ENCODE measurements around the gene NUCB2. TPM values are rescaled to one million over a fixed set of nuclear protein-coding genes. Genes with fewer than 3 reads are reported as not detected.

The NUCB2 gene
- polyA plus RNA-seq, 6 donors from 2014 or later = 14.2 to 23.9 (median 20.7) TPM

- peak; percentile 3 for DNase-seq
These were observed 77.5 kb downstream of the NUCB2 start for GRCh38 chr11:17353821-17354600.

GRCh38 chr11:17354601-17354991 lies 78.1 kb downstream of the NUCB2 start:
- Mint-ChIP-seq H3K27ac (peak overlapping the region in 4 of 6 donors; percentile 58 to 87 (median 76)), H3K4me1 (peaks cover 10 to 35% (median 34%) of the 10 kb centered on the region in 3 donors), H3K9me3 (peaks cover 0 to 7% (median 2%) of the 10 kb centered on the region in 7 donors), H3K4me3 (peak overlapping the region; percentile 80 to 96 (median 90)), H3K27me3 (peaks cover 6 to 13% (median 11%) of the 10 kb centered on the region in 3 donors), H3K36me3 (no peaks in the 10 kb centered on the region)
- DNase-seq (peak; percentile 68), ATAC-seq (ENCODE audit: low read depth in 2 of 2) (peak; percentile 33 to 41)

More at GRCh38 chr11:17353821-17354600, 77.5 kb downstream of the NUCB2 start:
- Mint-ChIP-seq H3K4me3 (peak overlapping the region; percentile 81 to 96 (median 92)), H3K36me3 (no peaks in the 10 kb centered on the region), H3K27ac (peak overlapping the region in 5 of 6 donors; percentile 58 to 93 (median 83)), H3K9me3 (peaks cover 0 to 5% (median 0%) of the 10 kb centered on the region in 7 donors), H3K4me1 (peaks cover 10 to 35% (median 34%) of the 10 kb centered on the region in 3 donors), H3K27me3 (peaks cover 6 to 13% (median 11%) of the 10 kb centered on the region in 3 donors)
- no peak for ATAC-seq (ENCODE audit: low read depth in 2 of 2)

GRCh38 chr11:17366495-17366894 lies 90.0 kb downstream of the NUCB2 start:
- Mint-ChIP-seq H3K36me3 (peaks cover 29 to 37% of the 10 kb centered on the region in 2 donors), H3K4me3 (no peak overlapping the region), H3K27ac (no peak overlapping the region), H3K9me3 (peaks cover 14 to 34% (median 27%) of the 10 kb centered on the region in 7 donors), H3K27me3 (no peaks in the 10 kb centered on the region), H3K4me1 (peaks cover 0 to 5% (median 0%) of the 10 kb centered on the region in 3 donors)
- DNase-seq = no peak
- ATAC-seq (ENCODE audit: low read depth in 2 of 2) = no peak

- H3K36me3 Mint-ChIP-seq = peaks cover 38 to 54% of the 10 kb centered on the region in 2 donors
These were observed 92.0 kb downstream of the NUCB2 start for GRCh38 chr11:17368551-17368950.

GRCh38 chr11:17369094-17369493 lies 92.6 kb downstream of the NUCB2 start:
- Mint-ChIP-seq H3K4me1 (no peaks in the 10 kb centered on the region), H3K4me3 (no peak overlapping the region), H3K27me3 (no peaks in the 10 kb centered on the region), H3K9me3 (peaks cover 20 to 60% (median 49%) of the 10 kb centered on the region in 7 donors), H3K27ac (no peak overlapping the region), H3K36me3 (peaks cover 34 to 54% of the 10 kb centered on the region in 2 donors)
- ATAC-seq (ENCODE audit: low read depth in 2 of 2) (no peak), DNase-seq (no peak)

More at GRCh38 chr11:17368551-17368950, 92.0 kb downstream of the NUCB2 start:
- peak overlapping the region in 1 of 8 donors; percentile 23 for H3K4me3 Mint-ChIP-seq
- DNase-seq (no peak), ATAC-seq (ENCODE audit: low read depth in 2 of 2) (no peak)
- H3K4me1 Mint-ChIP-seq = peaks cover 0 to 2% (median 0%) of the 10 kb centered on the region in 3 donors
- peaks cover 20 to 54% (median 44%) of the 10 kb centered on the region in 7 donors for H3K9me3 Mint-ChIP-seq
- H3K27ac Mint-ChIP-seq = no peak overlapping the region
- H3K27me3 Mint-ChIP-seq = no peaks in the 10 kb centered on the region

DNA sequence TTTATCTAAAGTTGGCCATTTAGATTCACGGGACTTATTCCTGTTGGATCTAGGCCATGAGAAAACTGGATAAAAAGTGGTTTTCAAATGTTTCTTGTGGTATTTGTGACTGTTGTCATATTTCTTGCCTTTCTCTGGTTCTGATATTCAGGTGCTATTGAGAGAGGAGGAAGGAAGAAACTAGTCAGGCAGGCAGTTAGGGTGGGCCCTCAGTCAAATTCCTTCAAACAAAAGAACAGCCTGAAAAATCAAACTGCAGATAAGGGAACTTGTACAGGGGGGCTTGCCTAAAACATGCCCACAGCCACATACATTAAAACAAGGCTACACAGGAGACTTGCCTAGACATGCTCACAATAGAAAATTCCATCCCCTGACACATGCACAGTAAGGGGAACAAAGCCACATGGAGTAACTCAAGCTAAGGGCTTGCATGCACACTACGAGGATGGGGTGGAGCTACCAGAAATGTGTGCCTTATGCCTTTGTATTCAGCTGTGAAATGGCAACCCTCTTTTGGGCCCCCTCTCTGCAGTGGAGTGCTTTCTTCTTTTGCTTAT lies 93.2 kb downstream of the NUCB2 start:
- no peak for ATAC-seq (ENCODE audit: low read depth in 2 of 2)

GRCh38 chr11:17371614-17372013 lies 95.1 kb downstream of the NUCB2 start:
- Mint-ChIP-seq H3K27ac (no peak overlapping the region), H3K4me1 (no peaks in the 10 kb centered on the region), H3K36me3 (peaks cover 34 to 54% of the 10 kb centered on the region in 2 donors), H3K4me3 (peak overlapping the region in 1 of 8 donors; percentile 12), H3K27me3 (no peaks in the 10 kb centered on the region), H3K9me3 (peaks cover 20 to 65% (median 52%) of the 10 kb centered on the region in 7 donors)
- ATAC-seq (ENCODE audit: low read depth in 2 of 2) = no peak
- no peak for DNase-seq

More for the DNA sequence above, 93.2 kb downstream of the NUCB2 start:
- Mint-ChIP-seq H3K9me3 (peaks cover 20 to 65% (median 52%) of the 10 kb centered on the region in 7 donors), H3K36me3 (peaks cover 34 to 54% of the 10 kb centered on the region in 2 donors), H3K27ac (no peak overlapping the region), H3K4me3 (no peak overlapping the region), H3K27me3 (no peaks in the 10 kb centered on the region), H3K4me1 (no peaks in the 10 kb centered on the region)
- DNase-seq = no peak

DNA sequence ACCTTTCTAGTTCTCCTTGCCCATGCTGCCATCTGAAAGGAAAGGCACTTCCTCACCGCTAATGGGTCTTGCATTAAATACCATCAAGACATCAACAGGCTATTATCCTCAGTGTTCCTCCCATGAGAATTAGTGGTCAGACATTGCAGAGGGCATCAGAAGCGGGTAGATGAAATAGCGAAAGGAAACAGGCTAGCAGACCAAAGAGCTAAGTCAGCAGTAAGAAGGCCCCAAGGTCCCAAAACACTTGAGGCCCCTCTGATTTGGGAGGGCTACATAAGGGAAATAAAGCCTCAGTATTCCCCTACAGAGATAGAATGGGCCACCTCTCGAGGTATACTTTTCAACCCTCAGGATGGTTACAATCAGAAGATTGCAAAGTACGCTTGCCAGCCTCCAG lies 99.0 kb downstream of the NUCB2 start:
- Mint-ChIP-seq H3K4me1 (no peaks in the 10 kb centered on the region), H3K4me3 (no peak overlapping the region), H3K27me3 (no peaks in the 10 kb centered on the region), H3K36me3 (peaks cover 17 to 26% of the 10 kb centered on the region in 2 donors), H3K9me3 (peaks cover 13 to 41% (median 32%) of the 10 kb centered on the region in 7 donors), H3K27ac (no peak overlapping the region)
- ATAC-seq (ENCODE audit: low read depth in 2 of 2) (no peak), DNase-seq (no peak)

- Mint-ChIP-seq H3K27ac (no peak overlapping the region), H3K27me3 (no peaks in the 10 kb centered on the region), H3K36me3 (peaks cover 8 to 17% of the 10 kb centered on the region in 2 donors), H3K9me3 (peaks cover 5 to 31% (median 22%) of the 10 kb centered on the region in 7 donors), H3K4me1 (no peaks in the 10 kb centered on the region), H3K4me3 (no peak overlapping the region)
- no peak for DNase-seq
- no peak for ATAC-seq (ENCODE audit: low read depth in 2 of 2)
These were observed 100.0 kb downstream of the NUCB2 start for GRCh38 chr11:17376493-17376892.

DNA sequence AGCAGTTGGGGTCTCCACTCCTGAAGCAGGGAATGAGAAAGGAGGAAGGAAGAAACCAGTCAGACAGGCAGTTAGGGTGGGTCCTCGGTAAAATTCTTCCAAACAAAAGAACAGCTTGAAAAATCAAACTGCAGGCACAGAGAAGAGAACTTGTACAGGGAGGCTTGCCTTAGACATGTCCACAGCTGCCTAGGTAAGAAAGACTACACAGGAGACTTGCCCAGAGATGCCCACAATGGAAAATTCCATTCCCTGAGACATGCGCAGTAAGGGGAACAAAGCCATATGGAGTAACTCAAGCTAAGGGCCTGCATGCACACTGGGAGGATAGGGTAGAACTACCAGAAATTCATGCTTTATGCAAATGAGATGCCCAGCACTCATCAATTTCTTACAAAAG lies 102.1 kb downstream of the NUCB2 start:
- no peak overlapping the region for H3K4me3 Mint-ChIP-seq
- H3K27me3 Mint-ChIP-seq = peaks cover 0 to 2% (median 0%) of the 10 kb centered on the region in 3 donors
- no peaks in the 10 kb centered on the region for H3K4me1 Mint-ChIP-seq
- no peaks in the 10 kb centered on the region for H3K36me3 Mint-ChIP-seq
- ATAC-seq (ENCODE audit: low read depth in 2 of 2) (no peak), DNase-seq (no peak)
- H3K27ac Mint-ChIP-seq = peak overlapping the region in 1 of 6 donors; percentile 18
- H3K9me3 Mint-ChIP-seq = peaks cover 0 to 10% (median 4%) of the 10 kb centered on the region in 7 donors

DNA sequence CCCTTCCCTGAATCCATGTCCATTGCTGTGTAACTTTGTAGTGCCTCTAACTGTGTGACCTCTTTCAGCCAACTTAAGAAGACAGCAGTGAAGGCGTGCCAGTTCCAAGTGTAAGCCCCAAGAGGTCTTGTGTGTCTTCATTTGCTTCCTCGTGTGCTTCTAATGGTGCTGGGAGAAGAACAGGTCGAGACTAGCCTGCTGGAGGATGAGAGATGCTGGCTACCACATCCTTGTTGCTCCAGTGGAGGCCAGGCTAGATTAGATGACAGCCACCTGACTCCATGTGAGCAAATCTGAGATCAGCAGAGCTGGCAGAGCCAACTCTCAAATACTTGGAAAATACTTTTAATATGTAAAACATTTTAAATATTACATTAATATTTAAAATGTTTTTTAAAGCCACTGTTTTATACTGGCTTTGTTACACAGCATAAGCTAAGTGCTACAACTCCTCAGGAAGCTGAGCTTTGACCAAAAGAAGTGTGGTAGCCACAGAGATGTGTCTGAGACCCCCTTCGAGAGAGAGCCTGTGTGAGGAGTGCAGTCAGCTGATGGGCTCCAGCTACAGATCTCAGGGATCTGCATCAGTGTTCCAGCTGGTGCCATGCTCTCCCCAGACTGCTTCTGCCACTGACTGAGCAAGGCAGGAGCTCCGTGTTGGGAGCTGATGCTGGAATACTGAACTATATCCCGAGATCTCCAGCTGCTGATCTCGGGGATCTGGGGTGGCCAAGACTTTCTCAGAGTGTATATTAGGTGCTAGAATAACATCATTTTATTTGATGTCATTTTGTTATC lies 103.0 kb downstream of the NUCB2 start:
- peaks cover 0 to 3% (median under 1%) of the 10 kb centered on the region in 7 donors for H3K9me3 Mint-ChIP-seq
- DNase-seq (no peak), ATAC-seq (ENCODE audit: low read depth in 2 of 2) (no peak)
- H3K27me3 Mint-ChIP-seq = peaks cover 3 to 6% (median 5%) of the 10 kb centered on the region in 3 donors
- no peaks in the 10 kb centered on the region for H3K4me1 Mint-ChIP-seq
- H3K4me3 Mint-ChIP-seq = no peak overlapping the region
- H3K36me3 Mint-ChIP-seq = no peaks in the 10 kb centered on the region
- H3K27ac Mint-ChIP-seq = no peak overlapping the region

DNA sequence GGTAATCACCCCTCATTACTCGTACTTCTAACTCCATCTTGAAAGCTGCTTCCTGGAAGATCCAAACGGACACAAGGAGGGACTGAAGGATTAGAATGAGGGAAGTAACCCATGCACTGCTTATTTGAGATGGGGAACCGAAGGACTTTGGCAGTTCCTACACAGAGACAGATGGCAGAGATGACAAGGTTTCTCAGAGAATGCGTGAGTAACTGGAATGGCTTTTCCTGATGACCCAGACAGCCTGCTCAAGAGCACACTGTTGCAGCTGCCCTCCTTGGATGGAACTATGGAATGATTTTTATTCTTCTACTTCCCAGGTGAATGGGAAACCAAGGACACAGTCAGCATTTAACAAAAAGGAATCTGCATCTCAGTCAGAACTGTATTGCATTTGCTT lies 104.6 kb downstream of the NUCB2 start:
- Mint-ChIP-seq H3K4me1 (no peaks in the 10 kb centered on the region), H3K27me3 (peaks cover 6 to 12% (median 8%) of the 10 kb centered on the region in 3 donors), H3K36me3 (no peaks in the 10 kb centered on the region), H3K4me3 (no peak overlapping the region), H3K27ac (peak overlapping the region in 2 of 6 donors; percentile 37 to 68), H3K9me3 (peaks cover 0 to 3% (median 0%) of the 10 kb centered on the region in 7 donors)
- ATAC-seq (ENCODE audit: low read depth in 2 of 2) (no peak), DNase-seq (no peak)
